B cell (primary cell): ENCODE results near the gene DOCK7. TPM values are rescaled to one million over a fixed set of nuclear protein-coding genes. Genes with fewer than 3 reads are reported as not detected.

Source experiments
- ATAC-seq: fragments of 200-7000 bp; cut with Tn5 transposase; one replicate; pipeline ENCODE4 v1.10.0; 2021; ENCODE audit warnings: low read depth, mild to moderate bottlenecking, moderate number of reproducible peaks, moderate library complexity
- CTCF ChIA-PET: fragments of 350-600 bp; sonication (Branson Sonifier 250); formaldehyde crosslinking; loops from one replicate; lab custom pipeline; 2021; ENCODE audit warnings: antibody characterized with exemption, inconsistent platforms; lab: Charles Lee
- POLR2A ChIA-PET: fragments of 350-600 bp; sonication (Branson Sonifier 250); formaldehyde crosslinking; loops from one replicate; lab custom pipeline; 2021; ENCODE audit warnings: antibody characterized with exemption; lab: Charles Lee
- DNase-seq: peaks from one replicate; pipeline ENCODE4 v3.0.0; 2013
- H2AFZ ChIP-seq: 2 replicates; pipeline ENCODE4 v1.6.1; 2012; ENCODE audit warnings: mild to moderate bottlenecking, low read depth, low read length; ENCODE audit not compliant: insufficient read depth, poor library complexity, severe bottlenecking
- H3K27ac ChIP-seq, 2 donors: 1 replicate in 1 of 2; 2 replicates in 1 of 2; pipeline ENCODE4 v1.5.1; 2012 to 2013; ENCODE audit warnings: low read length in 2 of 2, mild to moderate bottlenecking in 2 of 2, moderate library complexity in 1 of 2
- H3K27me3 ChIP-seq, 4 experiments: fragments of 200-600 bp in 1 of 4; sonication (generic) in 1 of 4; replicated peaks in 1 of 4; 1 replicate in 2 of 4; 2 replicates in 2 of 4; pipeline versions ENCODE4 v1.6.1 to v1.7.0; 2013 to 2016; ENCODE audit warnings: low read length in 3 of 4, mild to moderate bottlenecking in 2 of 4, mixed read lengths in 1 of 4, moderate library complexity in 1 of 4; ENCODE audit not compliant: insufficient read depth in 4 of 4, control insufficient read depth in 3 of 4; ENCODE audit errors: control extremely low read depth in 1 of 4
- H3K36me3 ChIP-seq, 2 experiments: replicated peaks in 1 of 2; 1 replicate in 1 of 2; 2 replicates in 1 of 2; pipeline versions ENCODE4 v1.6.1 to v1.7.1; 2013; ENCODE audit warnings: low read length in 1 of 2; ENCODE audit not compliant: insufficient read depth in 2 of 2, control insufficient read depth in 1 of 2; ENCODE audit errors: control extremely low read depth in 1 of 2, extremely low read depth in 1 of 2
- H3K4me1 ChIP-seq, 2 donors: fragments of 200-600 bp in 1 of 2; sonication (generic) in 1 of 2; 1 replicate in 1 of 2; 2 replicates in 1 of 2; pipeline versions ENCODE4 v1.5.1 to v1.6.1; 2013 to 2017; ENCODE audit warnings: low read length in 2 of 2; ENCODE audit not compliant: control insufficient read depth in 2 of 2, insufficient read depth in 2 of 2
- H3K4me2 ChIP-seq: replicated peaks from 2 replicates; pipeline ENCODE3; 2012; ENCODE audit warnings: mild to moderate bottlenecking, low read depth, low read length; ENCODE audit not compliant: poor library complexity, severe bottlenecking
- H3K4me3 ChIP-seq, 5 experiments: fragments of 200-600 bp in 1 of 5; sonication (generic) in 1 of 5; 1 replicate in 3 of 5; 2 replicates in 2 of 5; pipeline versions ENCODE4 v1.5.1 to v1.7.0; 2011 to 2016; ENCODE audit warnings: low read length in 4 of 5, mild to moderate bottlenecking in 4 of 5, low read depth in 2 of 5, control low read depth in 1 of 5, moderate library complexity in 1 of 5; ENCODE audit not compliant: insufficient read depth in 1 of 5; ENCODE audit errors: control extremely low read depth in 1 of 5, extremely low read depth in 1 of 5
- H3K79me2 ChIP-seq: fragments of 200-600 bp; sonication (generic); one replicate; pipeline ENCODE4 v1.6.0; 2016; ENCODE audit warnings: low read length; ENCODE audit not compliant: control insufficient read depth, insufficient read depth
- H3K9ac ChIP-seq: fragments of 200-600 bp; sonication (generic); 2 replicates; pipeline ENCODE4 v1.6.1; 2017; ENCODE audit warnings: mild to moderate bottlenecking, low read length, moderate library complexity
- H3K9me3 ChIP-seq, 3 donors: one replicate each; pipeline versions ENCODE4 v1.6.1 to v1.7.1; 2013; ENCODE audit warnings: low read length in 2 of 3; ENCODE audit not compliant: control insufficient read depth in 2 of 3, insufficient read depth in 1 of 3; ENCODE audit errors: control extremely low read depth in 1 of 3
- H4K20me1 ChIP-seq: 2 replicates; pipeline ENCODE4 v1.6.0; 2012; ENCODE audit warnings: mild to moderate bottlenecking, low read length; ENCODE audit not compliant: insufficient read depth, control insufficient read depth, poor library complexity, severe bottlenecking
- H3K27ac Mint-ChIP-seq: one replicate; pipeline ENCODE4 v1.8.0; 2021; ENCODE audit warnings: mixed read lengths
- H3K27me3 Mint-ChIP-seq: one replicate; pipeline ENCODE4 v1.8.0; 2021; ENCODE audit warnings: mixed read lengths
- H3K4me1 Mint-ChIP-seq: one replicate; pipeline ENCODE4 v1.8.0; 2021; ENCODE audit warnings: mixed read lengths
- H3K4me3 Mint-ChIP-seq: one replicate; pipeline ENCODE4 v1.8.0; 2021; ENCODE audit warnings: mixed read lengths
- H3K9me3 Mint-ChIP-seq: one replicate; pipeline ENCODE4 v1.8.0; 2022; ENCODE audit warnings: mixed read lengths; ENCODE audit not compliant: insufficient read depth
- EZH2 ChIP-seq: IDR thresholded peaks from 2 replicates; pipeline ENCODE4 v1.6.1; 2012; ENCODE audit warnings: borderline replicate concordance, low read depth, mild to moderate bottlenecking, moderate library complexity, low read length; ENCODE audit not compliant: insufficient read depth, poor library complexity, severe bottlenecking
- WGBS: methylation state at CpG from one replicate; pipeline ENCODE4 v1.1.5; 2013; ENCODE audit warnings: missing lambda C conversion rate; ENCODE audit not compliant: insufficient coverage; 5-methylcytosine and 5-hydroxymethylcytosine counted together
- intact Hi-C: fragments of 100-400 bp; cut with micrococcal nuclease; formaldehyde crosslinking; loops from one replicate; pipeline ENCODE4 v1.10.0; 2022
- polyA plus RNA-seq: library from polyadenylated mRNA; depleted of rRNA; stranded (reverse); fragments of >200 nt; gene quantifications from 2 replicates; pipeline ENCODE4 v1.2.3, GENCODE V29; 2012
- total RNA-seq, 2 donors: library from RNA; stranded (reverse); fragments of 120-200 nt in 1 of 2; gene quantifications; 1 replicate in 1 of 2; 2 replicates in 1 of 2; pipeline versions ENCODE4 v1.2.3 to v1.2.4, GENCODE V29; 2013 to 2022
- TF ChIP-seq, protein P1 (sequence below): fragments of 200-600 bp; IDR thresholded peaks from one replicate; pipeline ENCODE4 v1.8.0; 2022; ENCODE audit warnings: antibody characterized with exemption, mild to moderate bottlenecking

DOCK7 gene
- total and polyA plus RNA-seq, 2 donors (not counting 1 experiment from before 2014, with no cell fraction given): 3.6 to 20.5 TPM

DNA sequence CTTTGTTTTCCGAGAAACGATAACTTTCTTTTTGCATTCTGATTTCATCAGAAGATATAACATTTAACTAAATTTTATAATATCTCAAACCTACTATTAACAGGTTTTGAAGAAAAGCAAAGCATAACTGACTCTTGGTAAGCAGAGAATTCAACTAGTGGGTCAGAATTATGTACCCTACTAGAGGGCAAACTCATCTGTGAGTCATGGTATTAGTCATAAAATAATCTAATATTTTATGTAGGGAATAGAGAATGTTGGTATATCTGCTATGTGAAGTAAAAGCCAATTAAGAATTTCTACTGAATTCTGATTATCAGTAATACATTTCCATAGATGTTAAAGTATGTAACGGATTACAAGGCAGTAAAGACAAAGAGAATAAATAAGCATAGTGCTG is 194.5 kb downstream of the DOCK7 start:
- Histone ChIP-seq H2AFZ (no peak overlapping the region), H3K27ac (no peak overlapping the region), H3K4me3 (no peak overlapping the region), H3K9me3 (no peaks in the 10 kb centered on the region), H3K79me2 (no peaks in the 10 kb centered on the region), H4K20me1 (no peaks in the 10 kb centered on the region), H3K4me1 (no peaks in the 10 kb centered on the region), H3K9ac (no peak overlapping the region), H3K27me3 (no peaks in the 10 kb centered on the region), H3K36me3 (no peaks in the 10 kb centered on the region), H3K4me2 (no peak overlapping the region)
- H3K4me3 Mint-ChIP-seq: no peak overlapping the region
- TF ChIP-seq, protein P1, sequence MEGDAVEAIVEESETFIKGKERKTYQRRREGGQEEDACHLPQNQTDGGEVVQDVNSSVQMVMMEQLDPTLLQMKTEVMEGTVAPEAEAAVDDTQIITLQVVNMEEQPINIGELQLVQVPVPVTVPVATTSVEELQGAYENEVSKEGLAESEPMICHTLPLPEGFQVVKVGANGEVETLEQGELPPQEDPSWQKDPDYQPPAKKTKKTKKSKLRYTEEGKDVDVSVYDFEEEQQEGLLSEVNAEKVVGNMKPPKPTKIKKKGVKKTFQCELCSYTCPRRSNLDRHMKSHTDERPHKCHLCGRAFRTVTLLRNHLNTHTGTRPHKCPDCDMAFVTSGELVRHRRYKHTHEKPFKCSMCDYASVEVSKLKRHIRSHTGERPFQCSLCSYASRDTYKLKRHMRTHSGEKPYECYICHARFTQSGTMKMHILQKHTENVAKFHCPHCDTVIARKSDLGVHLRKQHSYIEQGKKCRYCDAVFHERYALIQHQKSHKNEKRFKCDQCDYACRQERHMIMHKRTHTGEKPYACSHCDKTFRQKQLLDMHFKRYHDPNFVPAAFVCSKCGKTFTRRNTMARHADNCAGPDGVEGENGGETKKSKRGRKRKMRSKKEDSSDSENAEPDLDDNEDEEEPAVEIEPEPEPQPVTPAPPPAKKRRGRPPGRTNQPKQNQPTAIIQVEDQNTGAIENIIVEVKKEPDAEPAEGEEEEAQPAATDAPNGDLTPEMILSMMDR: no peak
- H3K27ac Mint-ChIP-seq: no peak overlapping the region
- POLR2A ChIA-PET: no interaction called here
- intact Hi-C loops: no loop called here
- no peaks in the 10 kb centered on the region for H3K9me3 Mint-ChIP-seq
- CTCF ChIA-PET: no interaction called here
- DNase-seq: no peak
- ATAC-seq: no peak
- H3K27me3 Mint-ChIP-seq: no peaks in the 10 kb centered on the region
- no peaks in the 10 kb centered on the region for H3K4me1 Mint-ChIP-seq
- no CpG with 5 or more reads among the region's 3 CpGs for WGBS

DNA sequence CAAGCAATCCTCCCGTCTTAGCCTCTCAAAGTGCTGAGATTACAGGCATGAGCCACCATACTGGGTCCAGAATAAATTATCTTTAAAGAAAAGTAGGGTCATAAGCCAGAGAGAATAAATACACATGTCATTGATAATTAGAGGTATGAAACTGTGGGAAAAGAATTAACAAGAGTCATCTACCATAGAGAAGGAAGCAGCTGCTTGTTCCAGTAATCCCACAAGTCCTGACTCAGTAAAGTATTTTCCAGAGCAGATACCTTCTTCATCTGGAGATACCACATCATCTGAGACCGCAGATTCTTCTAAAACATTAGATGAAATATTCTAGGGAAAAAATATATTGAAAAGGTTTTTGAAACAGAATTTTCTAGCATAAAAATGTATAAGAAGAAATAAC is 195.7 kb downstream of the DOCK7 start:
- no peaks in the 10 kb centered on the region for H3K27me3 ChIP-seq
- no peaks in the 10 kb centered on the region for H3K4me1 ChIP-seq
- H3K27ac ChIP-seq: no peak overlapping the region
- no peaks in the 10 kb centered on the region for H3K79me2 ChIP-seq
- no peak overlapping the region for H3K4me2 ChIP-seq
- ChIA-PET CTCF (no interaction called here), POLR2A (no interaction called here)
- no peak overlapping the region for H2AFZ ChIP-seq
- ATAC-seq (no peak), DNase-seq (no peak)
- H3K9me3 ChIP-seq: no peaks in the 10 kb centered on the region
- Mint-ChIP-seq H3K9me3 (no peaks in the 10 kb centered on the region), H3K27me3 (no peaks in the 10 kb centered on the region), H3K27ac (no peak overlapping the region), H3K4me1 (no peaks in the 10 kb centered on the region), H3K4me3 (no peak overlapping the region)
- intact Hi-C loops: no loop called here
- WGBS: no CpG with 5 or more reads among the region's 2 CpGs
- no peak for TF ChIP-seq EZH2
- TF ChIP-seq, protein P1: no peak
- H3K4me3 ChIP-seq: no peak overlapping the region
- no peaks in the 10 kb centered on the region for H3K36me3 ChIP-seq
- no peaks in the 10 kb centered on the region for H4K20me1 ChIP-seq
- no peak overlapping the region for H3K9ac ChIP-seq
